Esophagus (tissue), 2 donors: ENCODE measurements around the gene PLG. TPM values are rescaled to one million over a fixed set of nuclear protein-coding genes. Genes with fewer than 3 reads are reported as not detected.
"Not testable (repeated sequence)": the region's sequence is repeated elsewhere in the genome, so short reads cannot be mapped to it uniquely, and the experiment has no call there.

Experiments used
- H3K27ac ChIP-seq, 2 donors: one replicate each; pipeline ENCODE4 v1.5.1; 2013; ENCODE audit warnings: low read depth in 2 of 2, mild to moderate bottlenecking in 2 of 2, inconsistent platforms in 1 of 2, low read length in 1 of 2, moderate library complexity in 1 of 2
- H3K27me3 ChIP-seq, 2 donors: one replicate each; pipeline ENCODE4 v1.6.1; 2013; ENCODE audit warnings: low read length in 2 of 2, control low read depth in 1 of 2, mild to moderate bottlenecking in 1 of 2; ENCODE audit not compliant: insufficient read depth in 2 of 2, control insufficient read depth in 1 of 2
- H3K36me3 ChIP-seq, 2 donors: one replicate each; pipeline ENCODE4 v1.6.1; 2013; ENCODE audit warnings: low read length in 1 of 2; ENCODE audit not compliant: control insufficient read depth in 2 of 2, insufficient read depth in 2 of 2
- H3K4me1 ChIP-seq, 2 donors: one replicate each; pipeline ENCODE4 v1.6.1; 2013; ENCODE audit warnings: low read length in 1 of 2; ENCODE audit not compliant: control insufficient read depth in 2 of 2, insufficient read depth in 2 of 2
- H3K4me3 ChIP-seq, 2 donors: one replicate each; pipeline ENCODE4 v1.5.1; 2013; ENCODE audit warnings: low read length in 2 of 2, mild to moderate bottlenecking in 2 of 2, low read depth in 1 of 2, moderate library complexity in 1 of 2
- H3K9me3 ChIP-seq, 2 donors: one replicate each; pipeline ENCODE4 v1.6.1; 2013; ENCODE audit warnings: mild to moderate bottlenecking in 2 of 2, low read depth in 1 of 2, low read length in 1 of 2, moderate library complexity in 1 of 2; ENCODE audit not compliant: control insufficient read depth in 2 of 2, insufficient read depth in 1 of 2
- WGBS, 2 donors: extraction: QIAGEN DNeasy Blood & Tissue Kit; methylation state at CpG; one replicate each; pipeline ENCODE4 v1.1.7; 2013; 5-methylcytosine and 5-hydroxymethylcytosine counted together
- polyA plus RNA-seq, 2 donors: library from polyadenylated mRNA; stranded (reverse); fragments of 200-250 nt; gene quantifications; one replicate each; pipeline ENCODE4 v1.2.3, GENCODE V29; 2013
- donor health status: healthy with polysubstance abuse.
- donor health status: Bipolar disorder and iron deficiency.

Gene PLG
- polyA plus RNA-seq, 2 donors: not detected

GRCh38 chr6:160793652-160794051 is 91.6 kb downstream of the PLG start:
- no peaks in the 10 kb centered on the region for H3K27me3 ChIP-seq
- H3K4me3 ChIP-seq: no peak overlapping the region
- no peaks in the 10 kb centered on the region for H3K36me3 ChIP-seq
- peaks cover 0 to 2% of the 10 kb centered on the region in 2 donors for H3K4me1 ChIP-seq
- WGBS, 2 donors: 81 to 89% methylated on average over 1 of the region's 1 CpG
- no peak overlapping the region for H3K27ac ChIP-seq
- H3K9me3 ChIP-seq: no peaks in the 10 kb centered on the region

- 18 to 31% methylated on average over 1 of the region's 1 CpG for WGBS, 2 donors
- no peak overlapping the region for H3K27ac ChIP-seq
- H3K36me3 ChIP-seq: no peaks in the 10 kb centered on the region
- no peaks in the 10 kb centered on the region for H3K9me3 ChIP-seq
- H3K4me3 ChIP-seq: no peak overlapping the region
- no peaks in the 10 kb centered on the region for H3K27me3 ChIP-seq
- H3K4me1 ChIP-seq: peaks cover 0 to 2% of the 10 kb centered on the region in 2 donors
These were observed 93.7 kb downstream of the PLG start for GRCh38 chr6:160795721-160796120.

GRCh38 chr6:160798625-160799024 is 96.6 kb downstream of the PLG start:
- no peaks in the 10 kb centered on the region for H3K9me3 ChIP-seq
- H3K4me1 ChIP-seq: no peaks in the 10 kb centered on the region
- no peaks in the 10 kb centered on the region for H3K36me3 ChIP-seq
- no peak overlapping the region for H3K4me3 ChIP-seq
- no peak overlapping the region for H3K27ac ChIP-seq
- H3K27me3 ChIP-seq: no peaks in the 10 kb centered on the region

- Histone ChIP-seq H3K9me3 (no peaks in the 10 kb centered on the region), H3K27ac (no peak overlapping the region), H3K27me3 (no peaks in the 10 kb centered on the region), H3K4me3 (no peak overlapping the region), H3K4me1 (no peaks in the 10 kb centered on the region), H3K36me3 (no peaks in the 10 kb centered on the region)
These were observed 97.9 kb downstream of the PLG start for GRCh38 chr6:160799801-160800506.

GRCh38 chr6:160801418-160801817 is 99.4 kb downstream of the PLG start:
- WGBS, 2 donors: 48 to 52% methylated on average over 1 of the region's 1 CpG
- no peak overlapping the region for H3K27ac ChIP-seq
- H3K4me1 ChIP-seq: no peaks in the 10 kb centered on the region
- H3K4me3 ChIP-seq: no peak overlapping the region
- no peaks in the 10 kb centered on the region for H3K36me3 ChIP-seq
- H3K9me3 ChIP-seq: no peaks in the 10 kb centered on the region
- no peaks in the 10 kb centered on the region for H3K27me3 ChIP-seq

GRCh38 chr6:160802049-160802448 is 100.0 kb downstream of the PLG start:
- H3K27me3 ChIP-seq, H3K4me1 ChIP-seq, H3K9me3 ChIP-seq, H3K36me3 ChIP-seq, H3K4me3 ChIP-seq, H3K27ac ChIP-seq: not testable (repeated sequence)
- 80 to 86% methylated on average over 3 of the region's 3 CpGs for WGBS, 2 donors

Other genes with a start within 250 kb of the PLG start
- gene LPA, start 38.0 kb upstream of the PLG start, polyA plus RNA-seq: under 1 TPM; 0.01 to 0.08 TPM